Measurements from ENCODE around the gene NPTX2.

Gene NPTX2

DNA sequence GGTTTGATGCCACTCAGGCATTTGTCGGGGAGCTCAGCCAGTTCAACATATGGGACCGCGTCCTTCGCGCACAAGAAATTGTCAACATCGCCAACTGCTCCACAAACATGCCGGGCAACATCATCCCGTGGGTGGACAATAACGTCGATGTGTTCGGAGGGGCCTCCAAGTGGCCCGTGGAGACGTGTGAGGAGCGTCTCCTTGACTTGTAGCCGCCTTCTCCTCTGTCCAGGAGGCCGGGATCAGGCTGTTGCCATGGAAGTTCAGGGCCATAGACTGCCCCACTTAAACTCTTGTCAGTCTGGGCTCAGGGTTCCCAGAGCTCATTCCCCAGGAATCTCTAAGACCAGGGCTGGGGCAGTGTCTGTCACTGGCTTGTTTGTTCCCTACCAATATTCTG lies 11.3 kb downstream of the NPTX2 start:
- TF ChIP-seq, protein P1, sequence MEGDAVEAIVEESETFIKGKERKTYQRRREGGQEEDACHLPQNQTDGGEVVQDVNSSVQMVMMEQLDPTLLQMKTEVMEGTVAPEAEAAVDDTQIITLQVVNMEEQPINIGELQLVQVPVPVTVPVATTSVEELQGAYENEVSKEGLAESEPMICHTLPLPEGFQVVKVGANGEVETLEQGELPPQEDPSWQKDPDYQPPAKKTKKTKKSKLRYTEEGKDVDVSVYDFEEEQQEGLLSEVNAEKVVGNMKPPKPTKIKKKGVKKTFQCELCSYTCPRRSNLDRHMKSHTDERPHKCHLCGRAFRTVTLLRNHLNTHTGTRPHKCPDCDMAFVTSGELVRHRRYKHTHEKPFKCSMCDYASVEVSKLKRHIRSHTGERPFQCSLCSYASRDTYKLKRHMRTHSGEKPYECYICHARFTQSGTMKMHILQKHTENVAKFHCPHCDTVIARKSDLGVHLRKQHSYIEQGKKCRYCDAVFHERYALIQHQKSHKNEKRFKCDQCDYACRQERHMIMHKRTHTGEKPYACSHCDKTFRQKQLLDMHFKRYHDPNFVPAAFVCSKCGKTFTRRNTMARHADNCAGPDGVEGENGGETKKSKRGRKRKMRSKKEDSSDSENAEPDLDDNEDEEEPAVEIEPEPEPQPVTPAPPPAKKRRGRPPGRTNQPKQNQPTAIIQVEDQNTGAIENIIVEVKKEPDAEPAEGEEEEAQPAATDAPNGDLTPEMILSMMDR (IDR thresholded peaks at IDR 0.05; ENCODE audit: extremely low read depth, missing control alignments): no peak
- no peak for DNase-seq (ENCODE audit: low spot score)

DNA sequence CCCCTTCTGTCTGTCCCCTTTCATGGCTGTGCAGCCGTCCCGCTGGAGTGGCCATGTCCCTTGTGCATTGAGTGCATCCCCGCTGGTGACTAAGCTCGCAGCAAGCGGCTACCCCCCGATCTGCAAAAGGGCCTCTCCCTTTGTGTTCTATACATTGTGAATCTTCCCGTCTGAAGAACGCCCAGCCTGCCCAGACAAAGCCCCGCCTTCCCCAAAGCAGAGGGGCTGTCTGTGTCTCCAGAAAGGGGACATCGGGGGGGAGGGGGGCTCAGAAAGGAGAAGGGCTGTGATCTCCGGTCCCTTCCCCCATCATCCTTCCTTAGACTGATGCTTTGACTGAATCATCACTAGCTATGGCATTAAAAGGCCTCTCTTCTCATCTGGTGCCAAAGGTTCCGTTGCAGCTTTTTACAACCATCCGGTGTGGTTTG lies 11.9 kb downstream of the NPTX2 start:
- TF ChIP-seq, protein P1 (IDR thresholded peaks at IDR 0.05; ENCODE audit: extremely low read depth, missing control alignments): no peak
- no peak for DNase-seq (ENCODE audit: low spot score)

DNA sequence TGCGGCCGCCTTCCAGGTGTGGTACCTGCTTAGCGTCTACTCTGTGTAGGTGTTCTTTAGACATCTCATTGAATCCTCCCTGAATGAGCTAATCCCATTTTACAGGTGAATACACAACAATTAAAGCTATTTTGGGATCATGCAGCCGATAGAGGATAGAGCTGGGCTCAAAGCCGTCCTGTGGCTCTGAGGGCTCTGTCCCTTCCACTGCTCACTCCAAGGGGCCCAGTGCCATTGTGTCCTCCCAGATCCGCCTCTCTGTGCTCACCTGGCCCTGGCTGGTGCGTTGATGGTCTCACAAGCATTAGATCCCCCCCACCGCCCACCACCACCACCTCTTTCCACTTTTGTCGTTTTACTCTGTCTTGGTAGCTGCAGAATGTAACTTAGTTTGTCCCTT lies 13.1 kb downstream of the NPTX2 start:
- DNase-seq (ENCODE audit: low spot score): no peak
- TF ChIP-seq, protein P1 (IDR thresholded peaks at IDR 0.05; ENCODE audit: extremely low read depth, missing control alignments): no peak

DNA sequence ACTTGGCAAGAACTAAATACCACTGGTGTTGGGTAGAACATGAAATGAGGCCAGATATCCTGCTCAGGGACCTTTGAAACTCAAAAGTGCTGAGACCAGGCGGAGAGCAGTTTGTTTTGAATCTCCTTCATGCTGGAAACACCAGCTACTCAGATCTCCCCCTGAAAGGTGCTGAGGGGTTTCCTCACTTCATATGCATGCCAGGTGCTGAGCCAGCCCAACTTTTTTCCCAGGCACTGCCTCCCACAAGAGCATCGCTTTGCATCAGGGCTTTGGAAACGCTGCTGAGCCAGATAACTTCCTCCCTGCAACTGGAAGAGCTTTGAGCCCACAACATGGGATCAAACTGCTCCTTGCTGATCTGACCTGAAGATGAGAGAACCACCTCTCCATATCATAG lies 13.7 kb downstream of the NPTX2 start:
- TF ChIP-seq, protein P1 (IDR thresholded peaks at IDR 0.05; ENCODE audit: extremely low read depth, missing control alignments): no peak
- DNase-seq (ENCODE audit: low spot score): no peak

DNA sequence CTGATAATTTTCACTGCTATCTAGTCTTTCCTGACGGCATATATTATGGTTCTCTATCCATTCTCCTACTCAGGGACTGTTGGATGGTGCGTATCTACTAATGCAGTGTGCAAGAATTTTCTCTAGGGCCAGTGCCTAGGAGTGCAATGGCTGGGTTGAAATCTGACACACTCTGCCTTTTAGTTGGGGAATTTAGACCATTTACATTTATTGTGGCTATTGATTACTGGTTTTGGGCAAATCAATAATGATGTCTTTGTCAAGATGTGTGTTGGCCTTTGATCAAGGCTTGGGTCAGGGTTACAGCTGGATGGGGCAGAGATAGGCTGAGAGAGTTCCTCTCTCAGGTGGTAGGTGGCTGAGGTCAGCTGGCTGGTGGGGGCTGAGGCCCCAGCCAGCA lies 21.8 kb downstream of the NPTX2 start:
- DNase-seq (ENCODE audit: low spot score): no peak
- TF ChIP-seq, protein P1 (IDR thresholded peaks at IDR 0.05; ENCODE audit: extremely low read depth, missing control alignments): no peak

DNA sequence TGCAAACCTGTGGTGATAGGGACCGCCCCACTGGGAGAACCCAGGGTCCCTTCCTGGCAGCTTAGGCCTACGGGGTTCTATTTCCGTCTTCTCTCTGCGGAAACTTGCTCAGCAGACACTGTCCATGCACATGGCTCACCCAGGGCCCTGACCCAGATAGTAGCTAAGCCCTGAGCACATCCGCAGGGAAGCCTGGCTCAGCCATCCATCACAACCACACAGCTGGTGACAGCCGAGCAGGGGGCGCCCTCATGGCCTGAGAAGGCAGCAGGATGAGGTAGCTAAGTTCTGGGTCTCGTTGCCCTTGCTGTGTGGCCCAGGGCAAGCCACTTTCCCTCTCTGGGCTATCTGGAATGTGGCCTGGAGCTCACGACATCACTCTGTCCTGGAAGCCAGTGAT lies 23.3 kb downstream of the NPTX2 start:
- TF ChIP-seq, protein P1 (IDR thresholded peaks at IDR 0.05; ENCODE audit: extremely low read depth, missing control alignments): no peak
- DNase-seq (ENCODE audit: low spot score): no peak

DNA sequence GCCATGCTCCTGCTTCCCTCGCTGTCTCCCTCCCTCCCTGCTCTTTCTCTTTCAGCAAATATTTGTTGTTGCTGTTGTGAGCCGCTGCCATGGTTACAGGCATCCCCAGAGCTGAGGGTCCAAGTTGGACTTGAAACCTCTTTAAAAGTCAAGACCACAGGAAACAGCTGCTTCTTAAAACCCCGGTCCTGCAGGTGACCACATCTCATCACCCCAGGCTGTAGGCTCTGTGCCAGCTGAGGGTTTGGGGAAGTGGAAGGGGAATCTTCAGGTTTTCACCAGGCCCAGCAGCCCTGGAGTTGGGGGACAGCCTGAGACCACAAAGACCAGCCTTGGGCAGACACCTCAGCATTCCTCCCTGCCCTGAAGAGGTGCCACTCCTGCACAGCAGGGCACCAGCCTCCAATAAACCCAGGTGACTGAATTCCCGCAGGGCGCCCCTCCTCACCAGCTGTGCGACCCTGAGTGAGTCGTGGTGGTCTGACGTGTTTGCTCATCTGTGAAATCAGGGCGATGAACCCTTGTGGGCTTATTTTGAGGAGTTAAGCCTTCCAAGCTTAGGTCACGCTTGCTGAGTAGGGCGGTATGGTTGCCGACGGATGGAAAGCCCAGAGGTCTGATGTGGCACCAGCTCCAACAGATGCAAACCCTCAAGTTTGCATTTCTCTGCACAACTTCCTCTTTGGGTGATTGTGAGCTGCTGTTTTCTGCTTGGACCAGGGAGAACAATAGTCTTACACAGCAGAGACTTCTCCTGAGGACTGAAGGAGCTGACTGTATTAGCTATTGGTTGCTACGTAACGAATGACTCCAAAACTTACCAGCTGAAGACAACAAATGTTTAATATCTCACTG lies 24.8 kb downstream of the NPTX2 start:
- TF ChIP-seq, protein P1 (IDR thresholded peaks at IDR 0.05; ENCODE audit: extremely low read depth, missing control alignments): no peak
- no peak for DNase-seq (ENCODE audit: low spot score)
